GM19193 (cell line): ENCODE results near the gene TMEM229B.

Experiments used
- POLR2A ChIP-seq: IDR thresholded peaks from 4 replicates; pipeline ENCODE4 v1.6.1; 2011; ENCODE audit not compliant: insufficient read depth, insufficient read length; ENCODE audit errors: extremely low read depth

Gene TMEM229B

GRCh38 chr14:67483579-67484285 is 4.8 kb downstream of the TMEM229B start:
- TF ChIP-seq POLR2A = no peak

GRCh38 chr14:67482231-67483164 is 6.0 kb downstream of the TMEM229B start:
- no peak for TF ChIP-seq POLR2A

DNA sequence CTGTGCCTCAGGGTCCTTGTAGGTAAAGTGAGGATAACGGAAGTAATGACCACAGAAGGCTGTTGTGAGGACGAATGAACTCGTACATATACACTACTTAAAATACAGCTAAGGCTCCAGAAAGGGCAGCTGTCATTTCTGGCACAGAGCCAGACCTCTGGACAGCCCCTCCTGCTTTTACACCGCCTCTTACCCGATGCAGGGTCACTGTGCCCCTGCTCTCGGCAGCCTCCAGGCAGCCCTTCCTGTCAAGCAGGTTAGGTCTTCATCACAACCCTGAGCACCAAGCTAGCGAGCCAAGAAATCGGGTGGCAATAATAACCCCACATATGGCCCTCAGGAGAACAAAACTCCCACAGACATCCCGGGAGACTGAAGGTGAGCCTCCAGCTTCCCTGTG is 8.5 kb downstream of the TMEM229B start:
- no peak for TF ChIP-seq POLR2A

GRCh38 chr14:67478800-67479084 is 9.8 kb downstream of the TMEM229B start:
- TF ChIP-seq POLR2A = no peak

GRCh38 chr14:67477926-67478799 is 10.4 kb downstream of the TMEM229B start:
- TF ChIP-seq POLR2A = no peak

- TF ChIP-seq POLR2A = no peak
Measured at GRCh38 chr14:67474366-67474765, 14.2 kb downstream of the TMEM229B start.

- TF ChIP-seq POLR2A = no peak
Measured at GRCh38 chr14:67473290-67474082, 15.0 kb downstream of the TMEM229B start.

DNA sequence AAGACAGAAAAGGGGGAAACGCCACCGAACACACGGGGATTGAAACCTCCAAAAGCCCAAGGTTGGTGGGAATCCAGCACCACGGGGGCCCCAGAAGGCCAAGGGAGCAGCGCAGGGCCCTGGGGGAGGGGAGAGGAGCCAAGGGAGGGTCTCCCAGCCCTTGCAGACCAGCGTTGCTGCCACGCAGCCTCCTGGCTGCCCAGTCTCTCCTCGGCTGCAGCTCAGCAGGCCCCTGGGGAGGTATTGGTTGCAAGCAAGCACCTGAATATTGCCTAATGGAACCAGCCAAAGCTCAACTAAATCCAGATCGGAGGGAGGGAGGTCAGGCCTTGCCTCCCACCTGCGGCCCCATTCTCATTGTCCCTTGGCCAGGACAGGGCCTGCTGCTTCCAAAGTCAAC is 15.8 kb downstream of the TMEM229B start:
- no peak for TF ChIP-seq POLR2A

DNA sequence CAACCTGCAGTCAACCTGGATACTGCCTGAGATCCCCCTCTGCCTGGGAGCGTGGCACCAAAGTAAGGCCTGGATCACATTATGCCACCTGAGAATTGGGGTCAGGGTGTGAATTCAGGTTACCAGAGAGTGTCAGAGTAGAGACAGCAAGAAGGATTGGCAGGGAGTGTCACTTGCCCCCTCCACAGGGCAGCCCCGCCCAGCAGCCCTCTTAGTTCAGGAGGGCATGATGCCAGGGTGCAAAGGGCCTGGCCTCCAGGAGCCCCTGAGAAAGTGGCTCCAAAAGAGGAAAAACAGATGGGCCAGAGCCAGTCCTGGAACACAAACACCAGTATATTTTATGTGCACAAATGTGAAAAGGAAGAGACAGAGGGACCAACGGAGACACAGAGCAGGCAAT is 18.6 kb downstream of the TMEM229B start:
- no peak for TF ChIP-seq POLR2A

DNA sequence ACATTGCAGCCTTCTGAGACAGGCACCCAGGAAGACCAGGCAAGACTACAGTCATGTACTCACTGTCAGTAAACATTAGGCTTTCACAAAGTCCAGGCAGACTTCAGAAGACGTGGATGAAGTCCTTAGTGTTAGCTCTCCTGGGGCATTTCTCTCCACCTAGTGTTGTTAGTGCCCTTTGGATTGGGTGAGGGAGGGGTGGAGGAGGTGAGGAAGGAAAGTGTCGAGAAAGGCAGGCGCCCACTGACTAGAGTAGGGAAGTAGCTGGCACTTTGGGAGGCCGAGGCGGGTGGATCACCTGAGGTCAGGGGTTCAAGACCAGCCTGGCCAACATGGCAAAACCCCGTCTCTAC is 20.2 kb downstream of the TMEM229B start:
- TF ChIP-seq POLR2A = no peak

- TF ChIP-seq POLR2A = no peak
Measured at GRCh38 chr14:67467134-67467533, 21.4 kb downstream of the TMEM229B start.

DNA sequence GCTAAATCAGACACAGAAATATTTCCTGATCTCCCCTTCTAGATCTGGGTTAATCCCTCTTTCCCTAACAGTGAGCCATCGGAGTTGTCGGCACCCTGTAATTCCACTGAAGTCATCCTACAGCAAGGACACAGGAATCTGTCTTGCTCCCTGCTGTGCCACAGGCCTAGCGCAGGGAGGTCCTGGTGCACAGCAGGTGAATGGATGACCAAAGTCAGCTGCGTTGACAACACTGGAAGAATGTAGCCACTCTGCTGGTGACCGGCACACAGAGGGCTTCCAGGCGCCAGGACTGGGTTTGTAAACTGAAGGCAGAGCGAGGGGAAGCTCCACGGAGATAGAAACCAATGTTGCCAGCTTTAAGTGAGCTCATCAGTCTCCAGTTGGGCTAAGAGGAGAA is 23.6 kb downstream of the TMEM229B start:
- no peak for TF ChIP-seq POLR2A

- no peak for TF ChIP-seq POLR2A
Measured at GRCh38 chr14:67464377-67464776, 24.1 kb downstream of the TMEM229B start.

DNA sequence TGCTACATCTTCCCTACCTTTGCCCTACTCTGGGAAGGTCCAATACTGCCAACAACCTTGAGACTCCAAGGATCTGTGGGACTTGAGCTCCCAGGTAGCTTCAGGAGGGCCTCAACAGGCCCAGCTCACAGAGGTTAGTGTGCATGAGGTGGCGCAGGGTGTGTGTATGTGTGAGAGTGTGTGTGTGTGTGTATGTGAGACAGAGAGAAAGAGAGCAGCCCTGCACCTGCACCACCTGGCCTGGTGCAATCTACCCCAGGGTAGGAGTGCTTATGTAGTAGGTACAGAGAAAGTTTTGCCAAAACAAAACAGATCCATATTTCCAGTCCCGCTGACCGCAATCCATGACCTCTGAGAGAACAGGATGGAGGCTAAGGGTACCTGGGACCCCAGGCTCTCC is 24.6 kb downstream of the TMEM229B start:
- no peak for TF ChIP-seq POLR2A

- no peak for TF ChIP-seq POLR2A
Measured at GRCh38 chr14:67461996-67462395, 26.5 kb downstream of the TMEM229B start.

DNA sequence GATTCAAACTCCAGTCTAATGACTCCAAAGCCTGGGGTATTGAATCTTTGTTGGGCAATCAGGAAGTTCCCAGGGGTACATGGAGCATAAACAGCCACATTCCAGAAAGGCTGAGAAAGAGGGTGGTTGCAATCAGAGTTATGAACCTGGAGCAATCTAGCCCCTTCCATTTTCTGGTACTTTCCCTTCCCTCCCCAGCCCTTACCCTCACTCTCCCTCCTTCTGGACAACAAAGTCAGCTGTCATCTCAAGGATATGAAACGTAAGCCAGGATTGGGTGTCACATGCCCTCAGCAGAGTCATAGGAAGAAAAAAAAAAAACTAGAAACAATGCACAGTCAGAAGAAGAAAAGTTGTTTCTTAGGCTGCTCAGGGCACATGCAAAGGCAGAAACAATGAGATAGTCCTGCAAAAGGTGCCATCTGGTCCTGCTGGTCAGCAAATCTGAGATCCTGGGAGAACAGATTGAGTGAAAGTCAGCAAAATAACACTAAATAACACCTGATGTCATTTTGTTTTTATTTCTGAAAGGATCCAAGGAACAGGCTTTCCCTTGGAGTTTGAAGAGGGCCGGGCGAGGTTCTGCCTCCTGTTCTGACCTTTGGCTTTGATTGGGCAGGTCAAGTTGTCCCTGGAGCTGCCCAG is 27.1 kb downstream of the TMEM229B start:
- no peak for TF ChIP-seq POLR2A
